HG03066 (cell line): ENCODE data around the gene SLC41A3.

Source experiments
- ATAC-seq: cut with Tn5 transposase; IDR thresholded peaks from one replicate; pipeline ENCODE4 v1.9.1; 2021; ENCODE audit warnings: low read depth; ENCODE audit not compliant: unreplicated experiment

SLC41A3 gene

DNA sequence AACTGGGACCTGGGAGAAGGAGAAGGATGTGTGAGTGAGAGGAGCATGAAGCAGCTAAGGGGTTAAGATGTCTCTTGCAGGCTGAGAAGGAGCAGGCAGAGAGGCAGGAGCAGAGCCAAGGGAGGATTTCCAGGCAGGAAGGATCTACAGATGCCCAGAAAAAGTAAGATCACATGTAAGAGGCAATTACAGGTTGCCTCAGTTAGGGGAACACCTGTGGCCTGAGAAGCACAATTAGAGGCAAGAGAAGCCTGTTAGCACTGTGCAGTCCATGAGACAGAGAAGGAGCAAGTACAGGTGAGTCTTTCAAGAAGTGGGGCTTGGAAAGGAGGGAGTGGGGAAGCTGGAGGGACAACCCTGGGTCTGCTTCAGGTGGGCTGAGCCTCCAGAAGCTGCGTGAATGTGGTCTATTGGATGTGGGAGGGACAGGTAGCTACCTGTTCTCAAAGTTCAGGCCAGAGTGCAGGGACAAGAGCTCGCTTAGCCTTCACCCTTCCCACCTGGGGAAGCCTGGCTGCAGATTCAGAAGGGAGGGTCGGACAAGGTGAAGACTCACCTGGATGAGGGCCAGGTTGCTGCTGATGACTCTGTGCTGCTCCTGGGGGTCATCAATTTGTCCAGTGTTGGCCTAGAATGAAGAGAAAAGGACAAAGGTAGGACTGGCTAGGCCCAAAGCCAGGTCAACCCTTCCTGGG is 50.7 kb downstream of the SLC41A3 start:
- ATAC-seq = no peak

DNA sequence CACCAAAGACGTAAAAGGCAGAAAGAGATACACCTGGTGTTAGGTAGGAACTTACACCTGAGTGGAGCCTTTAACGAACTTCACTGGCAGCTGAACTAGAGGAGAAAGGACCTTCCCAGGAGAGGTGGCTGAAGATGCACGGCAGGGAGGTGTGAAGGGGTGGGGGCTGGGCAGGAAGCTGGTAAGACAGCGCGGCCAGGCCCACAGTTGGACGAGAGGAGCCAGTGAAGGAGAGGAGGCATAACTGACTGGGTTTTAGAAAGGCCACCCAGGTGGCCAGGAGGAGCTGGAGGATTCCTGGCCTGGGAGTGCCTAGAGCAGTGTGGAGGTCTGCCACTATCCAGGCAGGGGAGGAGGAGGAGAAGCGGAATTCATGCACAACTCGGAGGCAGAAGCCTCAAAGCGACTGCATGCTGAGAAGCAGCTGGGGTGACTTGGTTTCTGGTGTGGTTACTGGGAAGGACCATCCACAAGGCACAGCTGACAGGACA is 51.9 kb downstream of the SLC41A3 start:
- no peak for ATAC-seq

DNA sequence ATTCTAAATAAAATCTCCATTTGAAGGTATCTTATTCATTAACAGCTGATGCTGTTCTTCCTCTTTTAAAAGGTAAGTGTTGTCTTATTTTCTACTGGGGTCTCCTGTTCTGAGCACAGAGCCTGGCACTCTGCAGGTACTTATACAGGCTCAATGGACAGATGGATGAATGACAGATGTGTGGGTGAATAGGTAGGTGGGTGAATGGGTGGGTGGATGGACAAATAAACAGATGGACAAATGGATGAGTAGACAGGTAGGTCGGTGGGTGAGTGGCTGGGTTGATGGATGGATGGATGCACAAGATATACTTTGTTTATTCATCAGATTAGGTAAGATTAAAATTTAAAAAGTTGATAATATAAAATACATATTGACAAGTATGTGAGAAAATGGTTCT is 53.5 kb downstream of the SLC41A3 start:
- ATAC-seq = no peak

DNA sequence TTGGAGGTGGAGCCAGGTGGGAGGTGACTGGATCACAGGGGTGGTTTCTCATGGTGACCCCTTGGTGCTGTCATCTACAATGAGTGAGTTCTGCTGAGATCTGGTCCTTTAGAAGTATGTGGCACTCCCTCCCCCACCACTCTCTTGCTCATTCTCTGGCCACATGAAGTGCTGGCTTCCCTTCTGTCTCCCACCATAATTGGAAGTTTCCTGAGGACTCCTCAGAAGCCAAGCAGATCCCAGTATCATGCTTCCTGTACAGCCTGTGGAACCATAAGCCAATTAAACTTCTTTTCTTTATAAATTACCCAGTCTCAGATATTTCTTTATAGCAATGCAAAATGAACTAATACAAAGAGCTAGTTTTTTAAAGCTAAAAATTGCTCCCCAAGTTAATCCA is 54.7 kb downstream of the SLC41A3 start:
- no peak for ATAC-seq

DNA sequence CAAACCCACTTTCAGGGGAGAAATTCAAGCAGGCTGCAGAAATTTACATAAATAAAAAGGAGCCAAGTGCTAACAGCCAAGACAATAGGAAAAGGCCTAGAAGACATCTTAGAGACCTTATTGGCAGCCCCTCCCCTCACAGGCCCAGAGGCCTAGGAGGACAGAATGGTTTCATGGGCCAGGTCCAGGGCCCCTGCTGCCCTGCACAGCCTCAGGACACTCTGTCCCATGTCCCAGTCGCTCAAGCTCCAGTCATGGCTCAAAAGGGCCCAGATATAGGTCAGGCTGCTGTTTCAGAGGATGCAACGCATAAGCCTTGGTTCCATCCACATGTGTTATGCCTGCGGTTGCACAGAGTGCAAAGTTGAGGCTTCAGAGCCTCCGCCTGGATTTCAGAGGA is 55.8 kb downstream of the SLC41A3 start:
- no peak for ATAC-seq

DNA sequence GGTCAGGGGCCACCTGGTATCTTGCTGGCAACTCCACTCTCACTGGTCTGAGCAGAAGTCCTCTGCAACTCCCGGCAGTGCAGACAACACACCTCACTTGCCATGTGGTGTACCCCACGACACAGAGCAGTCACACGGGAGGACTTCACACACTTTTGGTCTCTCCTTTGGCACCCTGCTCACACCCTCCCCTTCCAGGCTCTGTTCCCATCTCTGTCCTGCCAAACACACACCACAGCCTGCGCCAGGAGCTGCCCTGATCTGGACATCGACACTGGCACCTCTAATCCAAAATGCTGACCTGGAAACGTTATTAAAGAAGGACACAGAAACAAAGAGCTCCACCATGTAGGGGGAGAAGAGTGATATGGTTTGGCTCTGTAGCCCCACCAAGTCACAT is 57.2 kb downstream of the SLC41A3 start:
- no peak for ATAC-seq

DNA sequence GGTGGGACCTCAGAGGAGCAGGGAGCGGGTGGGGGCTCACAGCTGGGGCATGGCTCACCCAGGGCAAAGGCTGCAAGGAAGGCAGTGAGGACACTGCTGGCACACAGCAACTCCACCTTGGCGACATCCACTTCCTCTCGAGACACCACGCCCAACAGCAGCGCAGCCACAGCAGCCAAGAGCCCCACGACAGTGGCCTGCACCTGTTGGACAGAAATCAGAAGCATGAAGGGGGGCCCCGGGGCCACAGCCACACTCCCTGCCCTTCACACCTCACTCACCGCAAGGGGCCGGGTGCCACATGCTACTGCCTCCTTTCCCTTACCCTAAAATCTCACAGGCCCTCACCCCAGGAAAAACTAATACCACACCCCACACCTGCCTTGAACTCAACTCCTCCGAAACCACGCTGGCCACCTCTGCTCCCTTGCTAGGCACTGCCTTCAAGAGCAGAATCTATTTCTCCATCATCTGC is 57.6 kb downstream of the SLC41A3 start:
- no peak for ATAC-seq

DNA sequence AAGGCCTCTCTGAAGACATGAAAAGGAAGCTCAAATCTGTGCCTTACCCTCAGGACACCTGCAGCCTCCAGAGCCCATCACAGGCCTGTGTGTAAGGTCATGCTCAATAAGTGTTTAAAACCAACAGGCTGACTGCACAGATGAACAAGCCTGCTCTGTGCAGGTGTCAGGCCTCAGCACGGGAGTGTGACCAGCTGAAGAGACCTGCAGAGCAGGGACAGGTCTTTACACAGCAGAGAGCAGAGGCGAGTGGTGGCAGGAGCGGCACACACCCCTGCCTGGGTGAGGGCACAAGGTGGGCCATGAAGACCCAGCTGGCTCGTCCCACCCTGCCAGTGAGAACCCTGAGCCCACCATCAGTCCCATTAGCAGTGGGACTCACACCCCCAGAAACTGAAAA is 58.1 kb downstream of the SLC41A3 start:
- ATAC-seq = no peak

DNA sequence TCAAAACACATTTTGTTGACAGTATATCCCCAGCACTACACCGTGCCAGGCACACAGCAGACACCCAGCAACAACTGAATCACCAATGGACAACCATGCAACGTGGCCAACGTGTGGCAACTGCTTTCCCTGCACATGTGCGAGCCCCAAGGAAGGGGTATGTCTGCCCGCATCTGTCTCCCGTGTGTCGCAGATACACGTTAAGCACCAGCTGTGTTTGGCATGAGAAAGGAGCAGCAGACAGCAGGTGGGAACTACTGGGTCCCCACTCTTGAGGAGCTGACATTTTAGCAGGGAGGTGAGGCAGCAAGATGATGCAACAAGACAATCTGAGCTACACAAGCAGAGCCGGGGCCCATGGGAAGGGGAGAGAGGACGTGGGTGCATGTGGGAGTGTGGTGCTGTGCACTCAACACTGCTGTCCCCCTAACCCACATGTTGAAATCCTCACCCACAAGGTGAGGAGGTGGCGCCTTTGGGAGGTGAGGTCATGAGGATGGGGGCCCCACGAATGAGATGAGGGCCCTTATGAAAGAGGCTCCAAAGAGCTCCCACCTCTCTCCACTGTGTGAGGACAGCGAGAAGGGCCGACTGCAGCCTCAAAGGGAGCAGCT is 58.7 kb downstream of the SLC41A3 start:
- no peak for ATAC-seq

DNA sequence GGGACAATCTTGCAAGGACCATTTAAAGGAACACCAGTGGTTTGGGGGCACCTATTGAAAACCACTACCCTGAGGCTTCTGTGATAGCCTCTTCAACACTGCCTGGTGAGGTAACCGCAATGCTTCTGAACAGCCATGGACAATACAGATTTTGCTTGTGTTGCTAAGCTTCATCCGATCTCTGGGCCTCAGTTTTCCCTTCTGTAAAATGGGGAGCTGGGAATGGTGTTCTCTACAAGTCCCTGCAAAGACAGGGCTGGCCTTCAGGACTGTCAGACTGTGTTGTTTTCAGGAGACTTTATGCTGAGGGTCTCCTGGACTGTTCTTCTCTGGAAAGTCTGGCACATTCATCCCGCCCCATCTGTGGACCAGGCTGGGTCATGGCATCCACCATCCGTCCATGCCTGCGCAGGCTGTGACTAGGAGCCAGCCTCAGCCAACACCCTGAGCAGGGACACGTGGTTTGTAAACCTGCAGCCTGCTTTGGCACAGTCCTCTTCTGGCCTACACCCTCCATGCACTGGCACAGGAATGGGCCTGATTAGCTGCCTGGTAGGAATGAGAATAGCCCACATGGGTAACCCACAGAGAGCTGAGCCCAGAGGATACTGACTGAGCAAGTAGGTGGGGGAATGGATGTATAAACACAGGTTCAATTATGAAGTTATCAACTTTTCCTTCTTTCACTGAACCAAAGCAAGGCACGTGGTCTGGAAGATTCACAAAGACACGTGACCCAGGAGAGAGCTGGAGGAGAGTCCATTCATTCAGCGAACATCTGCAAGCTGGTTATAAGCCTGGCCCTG is 59.7 kb downstream of the SLC41A3 start:
- ATAC-seq = no peak

DNA sequence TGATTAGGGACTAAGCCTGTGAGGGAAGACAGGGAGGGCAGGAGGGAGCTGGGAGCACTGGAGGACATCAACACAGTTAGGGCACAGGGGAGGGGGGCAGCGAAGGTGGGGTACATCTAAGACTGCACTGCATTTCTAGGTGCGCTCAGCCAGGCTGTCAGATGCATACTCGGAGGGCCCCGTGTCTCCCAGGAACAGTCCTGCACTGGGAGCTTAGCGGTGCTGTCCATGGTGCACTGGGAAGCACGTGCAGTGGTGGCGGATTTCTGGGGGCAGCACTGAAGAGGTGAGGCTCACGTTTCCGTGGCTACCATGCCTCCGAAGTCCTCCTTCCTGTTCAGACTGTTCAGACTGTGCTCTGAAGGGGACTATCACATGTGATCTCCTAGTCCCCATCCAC is 60.5 kb downstream of the SLC41A3 start:
- ATAC-seq = no peak

DNA sequence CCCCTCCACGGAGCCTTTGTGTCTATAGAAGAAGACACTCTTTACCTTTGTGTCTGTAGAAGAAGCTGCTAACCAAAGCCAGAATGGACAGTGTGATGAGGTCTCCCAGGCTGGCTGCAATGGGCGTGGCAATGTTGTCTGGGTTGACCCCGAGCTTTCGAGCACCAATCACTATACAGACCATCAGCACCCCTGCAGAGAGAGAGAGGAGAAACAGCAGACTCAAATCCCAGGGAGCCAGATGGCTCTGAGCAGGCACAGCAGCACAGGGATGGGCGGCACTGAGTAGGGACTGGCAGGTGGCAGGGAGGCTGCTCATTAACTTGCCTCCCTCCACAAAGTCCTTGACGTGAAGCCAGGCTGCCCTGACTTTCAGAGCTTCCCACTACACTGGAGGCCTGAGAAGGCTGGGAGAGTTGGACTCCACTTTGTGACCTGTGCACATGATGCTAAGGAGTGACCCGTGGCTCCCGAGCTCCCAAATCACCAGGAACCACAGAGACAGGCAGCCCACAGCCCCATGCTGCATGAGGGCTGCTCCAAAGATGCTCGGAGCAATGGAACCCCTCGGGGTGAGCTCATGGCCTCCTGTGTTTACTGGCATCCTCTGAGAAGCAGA is 61.1 kb downstream of the SLC41A3 start:
- no peak for ATAC-seq

DNA sequence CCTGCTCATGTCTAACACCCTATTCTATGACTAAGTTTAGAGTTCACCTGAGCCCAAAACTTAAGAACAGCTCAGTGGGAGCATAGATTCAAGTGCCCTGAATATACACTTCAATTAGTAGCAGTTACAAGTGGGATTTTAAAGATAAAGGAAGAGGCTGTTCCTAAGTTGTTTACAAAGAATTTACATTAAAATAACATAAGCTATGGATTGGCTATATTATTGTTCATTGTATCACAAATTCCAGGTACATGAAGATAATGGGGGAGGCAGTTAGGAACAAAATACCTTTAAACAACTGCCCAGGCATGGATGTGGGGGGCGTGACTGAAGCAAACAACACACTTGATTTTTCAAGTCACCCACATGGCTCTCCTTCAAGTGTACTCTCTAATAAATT is 62.2 kb downstream of the SLC41A3 start:
- ATAC-seq = no peak

DNA sequence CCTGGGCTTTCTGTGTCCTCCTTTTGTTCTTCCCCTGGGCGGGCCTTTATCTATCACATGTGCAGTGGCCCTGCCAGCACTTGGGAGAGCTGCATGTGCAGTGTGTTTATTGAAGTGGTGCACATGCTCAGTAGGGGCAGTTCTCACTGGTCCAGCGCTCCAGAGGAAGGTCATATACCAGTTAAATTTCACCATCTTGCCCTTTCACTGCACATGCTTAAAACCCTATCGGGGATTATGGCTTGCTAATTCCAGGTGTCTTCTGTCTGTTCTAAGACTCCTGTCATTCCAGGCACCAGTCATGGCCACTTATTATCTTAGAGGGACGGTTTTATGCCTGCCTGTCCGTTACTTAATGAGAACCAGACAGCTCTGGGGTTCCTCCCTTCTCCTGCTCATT is 62.7 kb downstream of the SLC41A3 start:
- ATAC-seq = no peak

DNA sequence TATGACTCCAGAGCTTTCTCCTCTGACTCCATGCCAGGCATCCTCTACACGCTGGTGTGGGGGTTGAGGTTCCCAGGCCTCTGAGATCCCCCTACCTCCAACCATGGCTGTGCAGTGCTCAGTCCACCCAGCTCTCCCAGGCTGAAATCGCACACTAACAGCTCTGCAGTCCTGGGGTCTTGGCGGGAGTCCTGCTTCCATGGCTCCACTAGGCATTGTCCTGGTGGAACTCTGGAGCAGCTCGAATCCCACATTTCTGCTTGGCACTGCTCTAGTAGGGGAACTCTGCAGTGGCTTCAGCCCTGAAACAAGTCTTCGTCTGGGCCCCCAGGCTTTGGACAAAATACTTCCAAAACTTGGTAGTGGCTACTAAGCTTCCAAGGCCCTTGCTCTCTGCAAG is 64.2 kb downstream of the SLC41A3 start:
- ATAC-seq = no peak

DNA sequence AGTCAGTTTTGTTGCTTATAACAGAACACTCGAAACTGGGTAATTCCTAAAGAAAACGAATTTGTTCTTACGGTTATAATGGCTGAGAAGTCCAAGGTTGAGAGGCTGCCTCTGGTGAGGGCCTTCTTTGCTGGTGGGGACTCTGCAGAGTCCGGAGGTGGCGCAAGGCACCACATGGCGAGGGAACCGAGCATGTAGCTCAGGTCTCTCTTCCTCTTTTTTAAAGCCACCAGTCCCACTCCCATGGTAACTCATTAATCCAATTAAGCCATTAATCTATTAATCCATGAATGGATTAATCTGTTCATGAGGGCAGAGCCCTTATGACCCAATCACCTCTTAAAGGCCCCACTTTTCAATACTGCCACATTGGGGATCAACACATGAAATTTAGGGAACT is 64.9 kb downstream of the SLC41A3 start:
- ATAC-seq = no peak

DNA sequence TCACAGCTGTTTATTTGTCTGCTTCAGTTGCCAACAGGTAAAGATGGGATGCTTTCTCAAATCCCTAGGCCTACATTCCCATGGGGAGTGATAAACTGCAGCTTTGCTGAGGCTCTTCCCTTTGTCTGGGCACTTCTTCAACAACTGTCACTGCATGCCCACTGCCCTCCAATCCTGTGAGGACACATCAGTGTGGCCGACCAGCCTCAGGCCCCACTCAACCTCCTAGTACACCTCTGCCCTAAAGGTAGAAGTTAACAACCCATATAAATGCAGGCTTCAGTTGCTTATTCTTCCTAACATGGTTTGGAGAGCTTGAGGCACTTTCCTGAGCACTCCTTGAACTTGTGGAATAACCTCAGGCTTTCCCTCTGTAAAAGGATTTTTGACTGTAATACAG is 65.4 kb downstream of the SLC41A3 start:
- no peak for ATAC-seq

DNA sequence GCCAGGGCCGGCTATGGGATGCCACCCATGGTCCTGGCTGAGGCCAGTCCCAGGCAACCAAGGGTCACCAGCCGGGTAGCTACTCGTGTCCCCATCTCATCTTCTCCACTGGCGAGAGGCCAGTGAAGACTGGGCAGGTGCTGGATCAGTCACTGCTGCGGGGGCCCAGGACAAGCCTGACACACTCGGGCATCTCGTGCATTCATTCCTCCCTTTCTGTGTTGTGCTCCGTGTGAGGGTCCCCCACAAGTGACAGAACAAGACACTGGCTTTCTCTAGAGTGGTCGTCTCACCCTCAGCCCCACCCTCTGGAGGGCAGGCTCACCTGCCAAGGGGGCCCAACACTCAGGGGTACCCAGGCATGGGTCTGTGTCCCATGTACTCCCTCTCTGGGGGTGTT is 66.6 kb downstream of the SLC41A3 start:
- no peak for ATAC-seq

DNA sequence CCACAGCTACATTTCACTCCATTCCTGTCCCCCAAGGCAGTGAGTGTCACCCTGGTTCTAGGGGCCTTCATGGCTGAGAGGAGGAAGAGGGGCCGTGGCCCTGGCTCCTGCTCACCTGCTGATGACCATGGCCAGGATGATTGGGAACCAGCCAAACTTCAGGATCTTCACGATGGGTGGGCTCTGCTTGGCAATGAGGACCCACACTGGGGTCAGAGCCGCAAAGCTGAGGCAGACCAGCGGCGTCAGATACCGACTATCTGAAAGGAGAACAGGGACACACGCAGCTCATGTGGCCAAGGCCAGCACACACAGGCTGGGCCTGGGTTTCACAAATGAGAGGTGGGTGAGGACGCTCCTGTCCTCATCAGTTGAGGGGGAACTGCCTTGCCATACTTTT is 67.3 kb downstream of the SLC41A3 start:
- ATAC-seq = no peak

DNA sequence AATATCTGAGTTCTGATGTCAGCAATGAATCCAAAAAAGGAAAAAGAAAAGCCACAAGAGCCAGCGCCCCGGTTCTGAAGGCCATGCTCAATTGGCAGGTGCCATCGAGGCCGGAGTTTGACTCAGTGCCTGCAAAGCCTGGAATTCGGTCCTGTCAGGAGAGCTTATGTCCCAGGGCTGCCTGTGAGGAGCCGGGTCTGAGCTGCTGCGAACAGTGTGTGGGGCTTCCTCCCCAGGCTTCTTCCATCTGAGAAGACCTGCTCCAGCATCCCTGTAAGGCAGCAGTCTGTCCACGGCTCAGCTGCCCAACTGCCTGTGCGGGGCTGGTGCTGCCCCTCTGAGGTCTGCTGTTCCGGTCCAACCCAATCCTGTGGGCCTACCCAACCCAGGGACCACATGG is 68.8 kb downstream of the SLC41A3 start:
- no peak for ATAC-seq

DNA sequence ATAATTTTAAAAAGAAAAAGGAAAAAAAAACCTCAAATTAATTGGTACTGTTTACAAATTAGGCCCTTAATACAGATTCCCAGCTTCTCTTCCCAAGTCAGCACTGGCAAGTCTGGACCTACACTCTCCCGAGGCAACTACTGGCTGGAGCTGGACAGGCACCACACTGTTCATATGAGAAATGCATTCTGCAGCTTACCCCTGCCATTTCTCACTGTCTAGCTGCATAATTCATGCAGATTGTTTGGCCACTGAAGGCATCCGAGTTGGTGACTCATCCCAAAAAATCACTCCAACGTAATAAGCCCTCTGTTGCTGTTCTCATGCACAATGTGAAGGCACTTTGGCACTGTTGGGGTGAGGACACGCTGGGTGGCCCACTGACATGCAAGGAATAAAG is 69.7 kb downstream of the SLC41A3 start:
- ATAC-seq = no peak
